ENCODE results near the gene POU2F1. TPM values are rescaled to one million over a fixed set of nuclear protein-coding genes. Genes with fewer than 3 reads are reported as not detected.

Gene POU2F1
- total RNA-seq, 1 donor from 2014 or later = 68.0 TPM

DNA sequence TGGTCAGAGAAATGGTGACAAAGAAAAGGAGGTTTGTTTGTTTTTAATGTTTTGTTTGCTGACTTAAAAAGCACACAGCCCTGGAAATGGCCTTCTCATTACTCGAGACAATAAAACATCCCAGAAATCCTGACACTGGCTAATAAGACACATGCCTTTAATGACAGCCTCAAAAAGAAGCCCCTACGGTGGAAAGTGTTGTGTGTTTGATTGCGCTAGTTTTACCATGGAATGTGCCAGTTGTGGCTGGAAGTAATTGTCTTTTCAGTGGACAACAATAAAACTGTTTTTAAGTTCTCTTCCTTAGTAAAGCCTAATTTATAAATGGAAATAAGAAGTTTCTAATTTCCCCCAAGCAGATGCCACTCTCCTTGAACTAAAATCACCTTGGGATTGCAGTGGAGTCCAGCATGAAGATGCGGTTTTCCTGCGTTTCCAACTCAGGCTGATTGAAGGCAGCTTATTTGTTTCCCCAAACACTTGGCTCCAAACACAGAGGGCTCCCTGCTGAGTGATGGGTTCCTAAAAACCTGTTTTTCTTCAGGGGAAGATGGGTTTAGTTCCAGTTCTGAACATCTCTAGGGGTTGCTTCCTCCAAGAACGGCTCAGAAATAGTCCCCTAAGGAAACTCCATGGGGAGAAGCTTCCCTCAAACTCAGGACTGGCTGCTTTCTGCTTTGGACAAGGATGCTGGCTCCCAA, 243.3 kb downstream of the POU2F1 start:
- H3K27ac ChIP-seq = peak overlapping the region; percentile 57
- no peak overlapping the region for H3K4me3 Mint-ChIP-seq
- no peaks in the 10 kb centered on the region for H3K9me3 ChIP-seq (ENCODE audit: low read depth)
- no peaks in the 10 kb centered on the region for H3K27me3 ChIP-seq
- no peak for TF ChIP-seq EZH2phosphoT487 (IDR thresholded peaks at IDR 0.05)
- TF ChIP-seq, protein P1, sequence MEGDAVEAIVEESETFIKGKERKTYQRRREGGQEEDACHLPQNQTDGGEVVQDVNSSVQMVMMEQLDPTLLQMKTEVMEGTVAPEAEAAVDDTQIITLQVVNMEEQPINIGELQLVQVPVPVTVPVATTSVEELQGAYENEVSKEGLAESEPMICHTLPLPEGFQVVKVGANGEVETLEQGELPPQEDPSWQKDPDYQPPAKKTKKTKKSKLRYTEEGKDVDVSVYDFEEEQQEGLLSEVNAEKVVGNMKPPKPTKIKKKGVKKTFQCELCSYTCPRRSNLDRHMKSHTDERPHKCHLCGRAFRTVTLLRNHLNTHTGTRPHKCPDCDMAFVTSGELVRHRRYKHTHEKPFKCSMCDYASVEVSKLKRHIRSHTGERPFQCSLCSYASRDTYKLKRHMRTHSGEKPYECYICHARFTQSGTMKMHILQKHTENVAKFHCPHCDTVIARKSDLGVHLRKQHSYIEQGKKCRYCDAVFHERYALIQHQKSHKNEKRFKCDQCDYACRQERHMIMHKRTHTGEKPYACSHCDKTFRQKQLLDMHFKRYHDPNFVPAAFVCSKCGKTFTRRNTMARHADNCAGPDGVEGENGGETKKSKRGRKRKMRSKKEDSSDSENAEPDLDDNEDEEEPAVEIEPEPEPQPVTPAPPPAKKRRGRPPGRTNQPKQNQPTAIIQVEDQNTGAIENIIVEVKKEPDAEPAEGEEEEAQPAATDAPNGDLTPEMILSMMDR (IDR thresholded peaks at IDR 0.05) = no peak
- TF ChIP-seq EZH2 (IDR thresholded peaks at IDR 0.05) = no peak
- H3K9ac ChIP-seq = no peak overlapping the region
- no peak overlapping the region for H2AFZ ChIP-seq (replicated peaks)
- H4K20me1 ChIP-seq (ENCODE audit: low read depth) = no peaks in the 10 kb centered on the region
- peak overlapping the region; percentile 46 for H3K4me2 ChIP-seq
- H3K79me2 ChIP-seq (ENCODE audit: low read depth) = no peaks in the 10 kb centered on the region
- H3K4me3 ChIP-seq = no peak overlapping the region
- H3K27me3 Mint-ChIP-seq (ENCODE audit: insufficient read depth, low read depth) = peaks cover 7% of the 10 kb centered on the region
- peaks cover 42% of the 10 kb centered on the region for H3F3A ChIP-seq (ENCODE audit: low read depth)
- H3K36me3 ChIP-seq = no peaks in the 10 kb centered on the region
- H3K9me3 Mint-ChIP-seq = no peaks in the 10 kb centered on the region
- peaks cover 48% of the 10 kb centered on the region for H3K4me1 ChIP-seq
- H3K27ac Mint-ChIP-seq = no peak overlapping the region
- DNase-seq (ENCODE audit: low spot score) = peak; percentile 49
- no peaks in the 10 kb centered on the region for H3K36me3 Mint-ChIP-seq
- peaks cover 51% of the 10 kb centered on the region for H3K4me1 Mint-ChIP-seq

DNA sequence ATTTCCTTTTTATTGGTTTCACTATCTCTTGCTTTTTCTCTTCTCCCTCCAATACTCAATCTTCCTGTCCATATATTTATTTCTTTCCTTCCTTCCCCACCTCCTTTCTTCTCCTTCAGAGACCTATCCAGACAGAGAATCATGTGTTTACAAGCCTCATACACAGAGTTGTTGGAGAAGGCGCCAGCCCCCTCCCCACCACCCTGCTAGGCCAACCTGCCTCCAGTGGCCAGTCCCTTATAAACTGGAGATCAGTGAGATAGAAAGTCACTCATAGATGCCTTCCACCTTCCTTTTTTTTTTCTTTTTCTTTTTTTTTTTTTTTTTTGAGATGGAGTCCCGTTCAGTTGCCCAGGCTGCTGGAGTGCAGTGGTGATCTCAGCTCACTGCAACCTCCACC, 244.3 kb downstream of the POU2F1 start:
- H3K9ac ChIP-seq = no peak overlapping the region
- no peaks in the 10 kb centered on the region for H3K36me3 Mint-ChIP-seq
- H2AFZ ChIP-seq (replicated peaks) = no peak overlapping the region
- H3K79me2 ChIP-seq (ENCODE audit: low read depth) = no peaks in the 10 kb centered on the region
- no peaks in the 10 kb centered on the region for H3K9me3 Mint-ChIP-seq
- H3K4me3 Mint-ChIP-seq = no peak overlapping the region
- no peak overlapping the region for H3K27ac ChIP-seq
- H3K36me3 ChIP-seq = no peaks in the 10 kb centered on the region
- DNase-seq (ENCODE audit: low spot score) = no peak
- peaks cover 42% of the 10 kb centered on the region for H3F3A ChIP-seq (ENCODE audit: low read depth)
- H3K4me3 ChIP-seq = no peak overlapping the region
- H4K20me1 ChIP-seq (ENCODE audit: low read depth) = no peaks in the 10 kb centered on the region
- TF ChIP-seq EZH2 (IDR thresholded peaks at IDR 0.05) (no peak), EZH2phosphoT487 (IDR thresholded peaks at IDR 0.05) (no peak)
- TF ChIP-seq, protein P1 (IDR thresholded peaks at IDR 0.05) = no peak
- peaks cover 48% of the 10 kb centered on the region for H3K4me1 ChIP-seq
- peaks cover 7% of the 10 kb centered on the region for H3K27me3 Mint-ChIP-seq (ENCODE audit: insufficient read depth, low read depth)
- no peaks in the 10 kb centered on the region for H3K27me3 ChIP-seq
- H3K27ac Mint-ChIP-seq = peak overlapping the region; percentile 72
- no peaks in the 10 kb centered on the region for H3K9me3 ChIP-seq (ENCODE audit: low read depth)
- H3K4me1 Mint-ChIP-seq = peaks cover 58% of the 10 kb centered on the region
- no peak overlapping the region for H3K4me2 ChIP-seq

DNA sequence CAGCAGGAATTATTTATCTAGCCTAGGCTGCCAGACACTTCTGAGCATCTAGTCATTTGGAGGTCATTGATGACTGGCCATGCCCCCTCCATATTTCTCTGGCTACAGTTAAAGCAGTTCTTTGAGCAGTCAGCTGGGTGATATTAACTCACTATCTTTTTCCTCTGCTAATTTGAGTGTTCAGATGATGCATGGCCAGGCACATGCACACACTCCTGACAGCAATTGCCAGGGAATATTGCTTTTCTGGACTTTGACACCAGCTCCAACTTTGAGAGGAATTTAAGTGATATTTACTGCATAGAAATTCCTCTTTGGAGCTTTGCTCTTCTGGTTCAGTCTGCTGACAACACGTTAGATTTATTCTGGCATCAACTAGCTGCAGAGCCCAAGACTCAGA, 245.1 kb downstream of the POU2F1 start:
- Histone ChIP-seq H3K9ac (no peak overlapping the region), H3K4me2 (no peak overlapping the region), H3K36me3 (no peaks in the 10 kb centered on the region), H3K4me3 (no peak overlapping the region), H2AFZ (replicated peaks) (no peak overlapping the region), H3F3A (ENCODE audit: low read depth) (peaks cover 42% of the 10 kb centered on the region), H3K4me1 (peaks cover 48% of the 10 kb centered on the region), H3K79me2 (ENCODE audit: low read depth) (no peaks in the 10 kb centered on the region), H3K27me3 (no peaks in the 10 kb centered on the region), H3K27ac (no peak overlapping the region), H4K20me1 (ENCODE audit: low read depth) (no peaks in the 10 kb centered on the region), H3K9me3 (ENCODE audit: low read depth) (no peaks in the 10 kb centered on the region)
- TF ChIP-seq EZH2phosphoT487 (IDR thresholded peaks at IDR 0.05) (no peak), EZH2 (IDR thresholded peaks at IDR 0.05) (no peak)
- TF ChIP-seq, protein P1 (IDR thresholded peaks at IDR 0.05) = no peak
- DNase-seq (ENCODE audit: low spot score) = no peak
- Mint-ChIP-seq H3K4me3 (no peak overlapping the region), H3K27ac (no peak overlapping the region), H3K36me3 (no peaks in the 10 kb centered on the region), H3K9me3 (no peaks in the 10 kb centered on the region), H3K4me1 (peaks cover 58% of the 10 kb centered on the region), H3K27me3 (ENCODE audit: insufficient read depth, low read depth) (peaks cover 7% of the 10 kb centered on the region)

Measured in neural progenitor cell (in vitro differentiated cells).